HG03175 (cell line): Measurements from ENCODE around the gene SLCO3A1.
A peak's percentile ranks its signal among the peaks of the same experiment; 100 is the strongest.

Source experiments
- ATAC-seq: cut with Tn5 transposase; IDR thresholded peaks from one replicate; pipeline ENCODE4 v1.9.1; 2021; ENCODE audit warnings: mild to moderate bottlenecking, moderate library complexity; ENCODE audit not compliant: unreplicated experiment

Gene SLCO3A1

GRCh38 chr15:91860498-91860897 lies 7.0 kb downstream of the SLCO3A1 start:
- ATAC-seq: no peak

GRCh38 chr15:91861223-91861622 lies 7.7 kb downstream of the SLCO3A1 start:
- ATAC-seq: no peak

- no peak for ATAC-seq
Measured at GRCh38 chr15:91862891-91863504, 9.5 kb downstream of the SLCO3A1 start.

- no peak for ATAC-seq
Measured at GRCh38 chr15:91863621-91864255, 10.2 kb downstream of the SLCO3A1 start.

- ATAC-seq: peak; percentile 67
Measured at GRCh38 chr15:91864664-91865063, 11.2 kb downstream of the SLCO3A1 start.

GRCh38 chr15:91865486-91865885 lies 12.0 kb downstream of the SLCO3A1 start:
- ATAC-seq: no peak

GRCh38 chr15:91865950-91866349 lies 12.4 kb downstream of the SLCO3A1 start:
- ATAC-seq: no peak

GRCh38 chr15:91866371-91866905 lies 12.9 kb downstream of the SLCO3A1 start:
- ATAC-seq: no peak

- no peak for ATAC-seq
Measured at GRCh38 chr15:91866971-91867372, 13.5 kb downstream of the SLCO3A1 start.

GRCh38 chr15:91867581-91868026 lies 14.1 kb downstream of the SLCO3A1 start:
- no peak for ATAC-seq

- no peak for ATAC-seq
Measured at GRCh38 chr15:91870876-91871537, 17.5 kb downstream of the SLCO3A1 start.

GRCh38 chr15:91871837-91872236 lies 18.3 kb downstream of the SLCO3A1 start:
- ATAC-seq: no peak

GRCh38 chr15:91872356-91873137 lies 19.0 kb downstream of the SLCO3A1 start:
- ATAC-seq: no peak

- no peak for ATAC-seq
Measured at GRCh38 chr15:91873138-91873536, 19.6 kb downstream of the SLCO3A1 start.

GRCh38 chr15:91874171-91874570 lies 20.7 kb downstream of the SLCO3A1 start:
- ATAC-seq: no peak

- ATAC-seq: no peak
Measured at GRCh38 chr15:91874992-91875660, 21.6 kb downstream of the SLCO3A1 start.

GRCh38 chr15:91876187-91876586 lies 22.7 kb downstream of the SLCO3A1 start:
- ATAC-seq: no peak

- no peak for ATAC-seq
Measured at GRCh38 chr15:91878319-91878870, 24.9 kb downstream of the SLCO3A1 start.

GRCh38 chr15:91879158-91879557 lies 25.6 kb downstream of the SLCO3A1 start:
- no peak for ATAC-seq

GRCh38 chr15:91880373-91880772 lies 26.9 kb downstream of the SLCO3A1 start:
- no peak for ATAC-seq
